HG02870 (cell line): Measurements from ENCODE around the gene BAG5.
A peak's percentile ranks its signal among the peaks of the same experiment; 100 is the strongest.
"Not testable (repeated sequence)": the region's sequence is repeated elsewhere in the genome, so short reads cannot be mapped to it uniquely, and the experiment has no call there.

Experiments
- ATAC-seq: cut with Tn5 transposase; IDR thresholded peaks from one replicate; pipeline ENCODE4 v1.9.1; 2021; ENCODE audit warnings: mild to moderate bottlenecking, moderate library complexity; ENCODE audit not compliant: unreplicated experiment

BAG5 gene

GRCh38 chr14:103535081-103535890 is 27.2 kb downstream of the BAG5 start:
- ATAC-seq: no peak

DNA sequence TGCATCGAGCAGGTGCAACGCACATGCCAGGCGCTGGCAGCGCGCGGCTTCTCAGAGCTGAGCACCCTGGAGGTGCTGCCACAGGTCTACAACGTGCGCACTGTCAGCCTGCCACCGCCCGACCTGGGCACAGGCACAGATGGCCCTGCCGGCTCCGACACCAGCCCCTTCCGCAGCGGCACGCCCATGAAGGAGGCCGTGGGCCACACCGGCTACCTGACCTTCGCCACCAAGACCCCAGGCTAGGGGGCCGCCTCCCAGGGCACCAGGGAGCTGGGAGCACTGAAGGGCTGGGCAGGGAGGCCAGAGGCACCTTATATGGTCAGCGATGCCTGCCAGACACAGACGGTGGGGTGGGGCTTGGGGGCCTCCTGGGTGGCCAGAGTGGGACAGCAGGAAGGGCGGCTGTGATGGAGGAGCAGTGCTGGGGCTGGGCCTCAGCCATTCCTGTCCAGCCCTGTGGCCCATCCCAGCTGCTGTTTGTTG is 27.8 kb downstream of the BAG5 start:
- no peak for ATAC-seq

DNA sequence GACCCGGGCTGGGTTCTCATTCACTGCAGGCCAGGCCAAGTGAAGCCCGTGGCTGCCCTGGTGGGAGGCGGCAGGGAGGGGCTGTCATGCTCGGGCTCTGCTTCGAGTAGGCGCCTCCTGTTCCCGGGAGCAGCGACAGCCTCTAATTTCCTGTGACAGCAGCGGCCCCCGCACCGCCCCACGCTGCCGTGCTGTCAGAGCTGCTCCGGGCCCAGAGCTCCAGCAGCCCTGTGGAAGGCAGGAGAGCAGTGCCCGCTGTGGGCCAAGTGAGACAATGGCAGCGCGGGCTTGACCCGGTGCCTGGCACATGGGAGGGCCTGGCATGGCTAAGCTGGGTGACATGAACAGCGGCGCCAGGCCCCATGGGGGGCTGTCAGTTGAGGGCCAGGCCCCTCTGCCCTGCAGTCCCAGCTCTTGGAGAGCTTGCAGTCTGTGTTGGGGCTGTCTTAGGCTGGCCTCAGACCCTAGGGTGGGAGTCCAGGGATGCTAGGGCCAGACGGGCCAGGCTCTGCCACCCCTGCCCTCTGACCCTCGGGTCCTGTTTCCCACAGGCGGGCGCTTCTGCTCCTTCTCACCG is 28.4 kb downstream of the BAG5 start:
- ATAC-seq: no peak

- ATAC-seq: no peak
Observed at GRCh38 chr14:103533137-103533998, 29.1 kb downstream of the BAG5 start.

- no peak for ATAC-seq
Observed at GRCh38 chr14:103532216-103533136, 30.0 kb downstream of the BAG5 start.

DNA sequence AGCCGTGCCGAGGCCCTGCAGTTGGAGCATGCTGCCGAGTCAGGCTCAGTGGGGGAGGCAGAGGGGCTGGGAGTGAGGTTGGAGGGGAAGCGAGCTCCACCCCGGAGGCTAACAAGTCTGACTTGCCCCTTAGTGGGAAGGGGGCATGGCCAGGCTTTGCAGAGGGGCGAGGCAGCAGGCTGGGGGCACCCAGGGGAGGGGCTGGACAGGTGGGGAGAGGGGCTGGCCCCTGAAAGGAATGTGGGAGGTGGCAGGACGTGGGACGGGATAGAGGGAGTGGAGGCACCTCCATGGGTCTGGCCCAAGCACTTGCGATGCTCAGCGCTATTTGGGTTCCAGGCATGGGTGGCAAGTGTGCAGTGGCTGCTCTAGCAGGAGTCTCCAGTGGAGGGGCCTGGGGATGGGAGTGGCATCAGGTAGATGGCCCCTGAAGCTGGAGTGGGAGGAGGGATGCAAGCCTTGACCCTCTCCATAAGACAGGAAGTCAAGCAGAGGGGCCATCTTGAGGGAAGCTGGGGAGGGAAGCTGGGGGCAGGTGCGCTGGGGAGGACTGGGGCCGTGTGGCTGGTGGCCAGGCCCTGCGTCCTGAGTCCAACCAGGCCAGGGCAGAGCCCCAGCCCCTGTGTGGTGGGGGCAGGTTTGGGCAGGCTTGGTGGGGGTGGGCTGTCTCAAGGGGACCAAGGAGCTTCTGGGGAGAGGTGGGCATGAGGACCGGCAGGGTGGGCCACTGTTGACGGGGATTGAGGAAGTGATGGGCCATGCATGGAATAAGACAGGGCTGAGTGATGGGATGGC is 30.8 kb downstream of the BAG5 start:
- no peak for ATAC-seq

- ATAC-seq: no peak
Observed at GRCh38 chr14:103530831-103531230, 31.6 kb downstream of the BAG5 start.

DNA sequence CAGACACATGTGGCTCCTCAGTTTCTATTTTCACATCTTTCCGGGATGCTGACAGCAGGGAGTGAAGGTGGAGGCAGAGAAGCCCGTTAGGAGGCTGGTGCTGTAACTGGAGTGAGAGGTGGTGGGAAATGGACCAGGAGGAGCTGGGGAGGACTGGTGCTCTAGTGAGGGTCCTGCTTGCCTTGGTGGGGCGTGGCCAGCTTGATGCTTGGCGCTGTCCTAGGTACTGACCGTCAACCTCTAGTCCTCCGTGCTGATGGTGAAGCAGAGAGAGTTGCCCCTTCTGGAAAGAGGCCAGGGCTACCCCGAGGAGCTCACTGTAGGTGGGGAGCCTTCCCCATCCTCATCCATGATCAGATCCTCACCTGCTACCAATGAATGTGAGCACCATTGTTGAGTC is 32.1 kb downstream of the BAG5 start:
- ATAC-seq: no peak

DNA sequence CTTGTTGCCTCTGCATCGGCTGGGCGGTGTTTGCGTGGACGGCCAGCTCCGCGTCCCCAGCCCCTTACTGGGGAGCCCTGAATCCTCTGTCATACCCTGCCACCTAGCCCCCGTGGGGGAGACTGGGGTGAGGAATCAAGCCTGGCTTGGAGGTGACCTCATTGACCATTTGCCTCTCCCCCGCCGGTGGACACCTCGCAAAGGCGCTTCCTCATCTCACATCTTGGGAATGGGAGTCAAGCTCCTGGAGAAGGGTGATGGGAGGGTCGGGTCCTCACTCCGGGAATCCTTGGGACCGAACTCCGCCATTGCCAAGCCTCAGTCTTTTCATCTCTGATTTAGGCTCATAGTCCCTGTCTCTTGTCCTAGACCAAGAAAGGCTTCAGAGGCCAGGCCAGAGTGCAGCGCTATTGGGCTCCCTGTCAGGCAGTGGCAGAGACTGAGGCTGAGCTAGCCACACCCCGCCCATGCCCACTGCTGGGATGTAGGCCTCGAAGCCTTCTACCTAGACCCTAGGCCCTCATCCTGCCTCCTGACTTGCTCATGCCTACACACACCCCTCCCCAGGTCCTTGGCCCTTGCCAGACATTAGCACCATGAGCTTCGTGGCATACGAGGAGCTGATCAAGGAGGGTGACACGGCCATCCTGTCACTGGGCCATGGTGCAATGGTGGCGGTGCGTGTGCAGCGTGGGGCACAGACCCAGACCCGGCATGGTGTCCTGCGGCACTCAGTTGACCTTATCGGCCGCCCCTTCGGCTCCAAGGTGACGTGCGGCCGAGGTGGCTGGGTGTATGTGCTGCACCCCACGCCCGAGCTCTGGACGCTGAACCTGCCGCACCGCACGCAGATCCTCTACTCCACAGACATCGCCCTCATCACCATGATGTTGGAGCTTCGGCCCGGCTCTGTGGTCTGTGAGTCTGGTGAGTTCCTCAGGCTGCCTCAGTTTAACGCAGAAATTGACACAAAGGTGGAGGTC is 32.8 kb downstream of the BAG5 start:
- ATAC-seq: no peak

GRCh38 chr14:103528587-103529382 is 33.7 kb downstream of the BAG5 start, which contains the start of gene TRMT61A:
TSS of gene TRMT61A (plus strand) at chr14:103529196. CDS start at chr14:103529979, 783 bp downstream.
- peak; percentile 31 for ATAC-seq

DNA sequence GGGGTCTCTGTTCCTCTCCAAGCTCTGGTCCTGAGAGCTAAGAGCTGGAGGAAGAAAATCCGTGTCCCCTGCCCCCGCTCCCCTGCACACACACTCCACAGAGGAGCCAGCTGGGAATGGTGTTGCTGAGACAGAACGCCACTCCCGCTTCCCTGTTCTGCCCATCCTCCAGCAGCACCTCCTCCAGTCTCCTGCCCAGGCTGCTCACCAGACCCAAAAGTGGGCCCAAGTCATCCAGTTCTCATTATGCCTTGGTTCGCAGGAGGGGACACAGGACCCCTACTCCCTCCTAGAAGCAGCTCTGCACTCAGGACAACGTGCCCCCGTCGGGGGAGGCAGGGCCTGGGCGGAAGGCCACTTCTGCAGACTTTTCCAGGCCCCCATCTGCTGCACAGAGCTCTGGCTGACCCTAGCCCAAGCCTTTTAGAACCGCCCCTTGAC is 34.3 kb downstream of the BAG5 start:
- no peak for ATAC-seq

DNA sequence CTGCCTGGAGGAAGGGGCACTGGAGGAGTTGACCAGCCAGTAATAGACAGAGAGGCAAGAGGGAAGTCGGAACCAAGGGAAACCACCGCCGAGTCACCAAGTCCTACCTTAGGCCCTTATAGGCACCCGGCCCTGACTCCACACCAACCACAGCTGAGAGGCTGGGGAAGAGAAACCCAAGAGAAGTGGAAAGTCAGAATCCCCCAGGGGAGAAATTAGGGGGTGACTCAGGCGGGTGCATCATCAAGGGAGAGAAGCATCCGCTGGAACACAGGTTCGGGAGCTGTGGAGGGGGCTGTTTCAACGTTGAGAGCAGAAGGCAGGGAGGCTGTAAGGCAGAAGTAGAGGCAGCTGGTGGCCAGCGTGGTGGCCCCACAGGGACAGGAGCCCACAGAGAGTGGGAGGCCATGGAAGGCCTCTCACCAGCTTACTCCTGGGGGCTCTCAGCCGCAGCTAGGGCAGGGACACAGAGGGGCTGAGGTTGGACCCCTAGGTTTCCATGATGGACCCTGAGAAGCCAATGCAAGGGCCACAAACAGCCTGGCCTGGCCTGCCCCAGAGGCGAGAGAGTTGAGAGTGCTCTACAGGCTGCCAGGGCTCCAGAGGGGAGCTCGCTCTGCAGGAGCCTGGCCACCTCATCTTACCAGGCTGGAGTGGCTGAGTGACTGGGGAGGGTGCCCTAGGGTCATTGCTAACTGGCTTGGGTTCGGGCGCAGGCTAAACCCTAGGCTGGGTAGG is 34.9 kb downstream of the BAG5 start:
- ATAC-seq: peak; percentile 69

DNA sequence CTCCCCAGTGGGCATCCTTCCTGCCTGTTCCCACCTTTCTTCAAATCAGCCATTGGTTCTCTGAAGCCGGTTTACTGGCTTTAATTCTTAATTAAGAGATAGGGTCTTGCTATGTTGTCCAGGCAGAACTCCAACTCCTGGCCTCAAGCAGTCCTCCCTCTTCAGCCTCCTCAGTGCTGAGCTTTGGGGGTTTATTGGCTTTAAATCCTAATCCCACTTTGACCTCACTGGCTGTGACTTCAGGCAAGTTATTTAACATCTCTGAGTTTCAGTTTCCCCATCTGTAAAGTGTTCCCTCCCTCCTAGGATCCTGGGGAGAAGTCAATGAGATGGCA is 35.6 kb downstream of the BAG5 start:
- no peak for ATAC-seq

- no peak for ATAC-seq
Observed at GRCh38 chr14:103526247-103526913, 36.1 kb downstream of the BAG5 start.

DNA sequence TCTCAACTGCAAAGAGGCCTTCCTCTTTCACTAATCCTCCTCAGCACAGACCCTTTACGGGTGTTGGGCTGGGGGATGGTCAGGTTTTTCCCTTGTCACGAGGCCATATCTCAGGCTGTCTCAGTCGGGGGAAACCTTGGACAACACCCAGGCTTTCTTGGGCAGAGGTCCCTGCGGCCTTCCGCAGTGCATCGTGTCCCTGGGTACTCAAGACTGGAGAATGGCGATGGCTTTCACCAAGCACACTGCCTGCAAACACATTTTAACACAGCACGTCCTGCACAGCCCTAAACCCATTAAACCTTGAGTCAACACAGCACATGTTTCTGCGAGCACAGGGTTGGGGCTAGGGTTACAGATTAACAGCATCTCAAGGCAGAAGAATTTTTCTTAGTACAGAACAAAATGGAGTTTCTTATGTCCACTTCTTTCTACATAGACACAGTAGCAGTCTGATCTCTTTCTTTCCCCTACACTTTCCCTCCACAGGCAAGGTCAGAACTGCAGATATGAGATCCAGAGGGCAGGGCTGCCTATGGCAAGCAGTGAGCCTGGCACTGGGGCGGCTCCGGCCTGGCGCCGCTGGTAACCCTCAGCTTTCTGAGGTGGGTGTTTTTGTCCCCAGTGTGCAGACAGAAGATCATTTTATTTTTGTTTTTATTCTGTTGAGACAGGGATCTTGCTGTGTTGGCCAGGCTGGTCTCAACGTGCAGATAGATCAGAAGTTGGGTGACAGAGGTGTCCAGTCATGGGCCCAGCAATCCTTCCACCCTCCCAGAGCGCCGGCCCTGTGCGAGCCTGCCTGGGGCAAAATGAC is 36.8 kb downstream of the BAG5 start:
- not testable (repeated sequence) for ATAC-seq
